HT-29 (cell line): ENCODE data around the gene ATXN2L. TPM values are rescaled to one million over a fixed set of nuclear protein-coding genes. Genes with fewer than 3 reads are reported as not detected.

Experiments
- small RNA-seq: library from RNA; depleted of rRNA; stranded (forward); fragments of <200 nt; gene quantifications from one replicate; pipeline ENCODE3, GENCODE V24; 2014
- total RNA-seq: library from RNA; depleted of rRNA; stranded (reverse); fragments of >200 nt; shearing (Covaris generic); gene quantifications from 2 replicates; pipeline ENCODE4 v1.2.3, GENCODE V29; 2014; rRNA removed

Gene ATXN2L
- total RNA-seq, 1 experiment from 2014 or later: 86.9 TPM

Small RNAs within 50 kb of the gene (small RNA-seq; reads per million reads assigned to genes)
- not detected for gene RF00416

Other genes with a start within 250 kb of the ATXN2L start
- 1.4 and 1.7 TPM in 2 replicates for gene SULT1A2, start 225.9 kb upstream of the ATXN2L start, total RNA-seq
- 30.9 and 35.7 TPM in 2 replicates for gene SULT1A1, start 213.0 kb upstream of the ATXN2L start, total RNA-seq
- gene NPIPB8, start 184.9 kb upstream of the ATXN2L start, total RNA-seq: 0.15 and 0.42 TPM in 2 replicates
- gene EIF3C, start 111.5 kb upstream of the ATXN2L start, total RNA-seq: 358 and 396 TPM in 2 replicates
- 1.2 TPM in 1 of 2 replicates, not detected in the other for gene NPIPB9, start 71.2 kb upstream of the ATXN2L start, total RNA-seq
- 376 and 403 TPM in 2 replicates for gene TUFM, start 23.3 kb downstream of the ATXN2L start, total RNA-seq
- 38.9 and 50.2 TPM in 2 replicates for gene SH2B1, start 40.8 kb downstream of the ATXN2L start, total RNA-seq
- gene ATP2A1, start 55.5 kb downstream of the ATXN2L start, total RNA-seq: 0.83 and 2.6 TPM in 2 replicates
- 47.3 and 59.1 TPM in 2 replicates for gene RABEP2, start 102.2 kb downstream of the ATXN2L start, total RNA-seq
- not detected in 2 replicates for gene CD19, start 109.0 kb downstream of the ATXN2L start, total RNA-seq
- gene NFATC2IP, start 127.9 kb downstream of the ATXN2L start, total RNA-seq: 54.8 and 66.3 TPM in 2 replicates
- gene SPNS1, start 151.8 kb downstream of the ATXN2L start, total RNA-seq: 79.6 and 88.8 TPM in 2 replicates
- gene LAT, start 162.1 kb downstream of the ATXN2L start, total RNA-seq: 14.8 and 22.7 TPM in 2 replicates